ENCODE data around the gene SLC25A14. TPM values are rescaled to one million over a fixed set of nuclear protein-coding genes. Genes with fewer than 3 reads are reported as not detected.

SLC25A14 gene
- total RNA-seq, 1 donor from 2014 or later: 8.0 TPM

- DNase-seq (no peak), ATAC-seq (no peak)
- Histone ChIP-seq H3K36me3 (no peaks in the 10 kb centered on the region), H3K9me3 (no peaks in the 10 kb centered on the region), H3K4me1 (no peaks in the 10 kb centered on the region), H3K27ac (no peak overlapping the region), H3K27me3 (no peaks in the 10 kb centered on the region), H3K4me3 (no peak overlapping the region)
- no peak for TF ChIP-seq CTCF (IDR thresholded peaks at IDR 0.05)
- intact Hi-C loops (cut with DNase I): no loop called here
Measured at GRCh38 chrX:130386408-130386808, 46.7 kb downstream of the SLC25A14 start.

- Histone ChIP-seq H3K4me3 (no peak overlapping the region), H3K4me1 (no peaks in the 10 kb centered on the region), H3K27me3 (no peaks in the 10 kb centered on the region), H3K9me3 (no peaks in the 10 kb centered on the region), H3K27ac (no peak overlapping the region), H3K36me3 (no peaks in the 10 kb centered on the region)
- ATAC-seq (peak; percentile 70), DNase-seq (no peak)
- peak; percentile 56 for TF ChIP-seq CTCF (IDR thresholded peaks at IDR 0.05)
- intact Hi-C loops (cut with DNase I): no loop called here
Measured at GRCh38 chrX:130393451-130394074, 53.8 kb downstream of the SLC25A14 start.

- intact Hi-C loops (cut with DNase I): no loop called here
- H3K4me1 ChIP-seq: no peaks in the 10 kb centered on the region
- no peak for TF ChIP-seq CTCF (IDR thresholded peaks at IDR 0.05)
- H3K27me3 ChIP-seq: no peaks in the 10 kb centered on the region
- H3K9me3 ChIP-seq: no peaks in the 10 kb centered on the region
- no peak overlapping the region for H3K27ac ChIP-seq
- H3K4me3 ChIP-seq: no peak overlapping the region
- no peaks in the 10 kb centered on the region for H3K36me3 ChIP-seq
- DNase-seq (no peak), ATAC-seq (no peak)
Measured at GRCh38 chrX:130395341-130395740, 55.6 kb downstream of the SLC25A14 start.

- Histone ChIP-seq H3K36me3 (no peaks in the 10 kb centered on the region), H3K9me3 (no peaks in the 10 kb centered on the region), H3K4me3 (peak within 1 kb of the TSS; percentile 71), H3K27ac (peak within 1 kb of the TSS; percentile 81), H3K27me3 (no peaks in the 10 kb centered on the region), H3K4me1 (no peaks in the 10 kb centered on the region)
- intact Hi-C loops (cut with DNase I): no loop called here
- DNase-seq: peak; percentile 89
- peak; percentile 99 for ATAC-seq
- no peak for TF ChIP-seq CTCF (IDR thresholded peaks at IDR 0.05)
Measured at GRCh38 chrX:130401415-130402207, 61.9 kb downstream of the SLC25A14 start, which contains the start of gene RBMX2. Gene RBMX2, plus strand, starts transcription at chrX:130401987. Its CDS starts 46 bp downstream, at chrX:130402033.

GRCh38 chrX:130402208-130402684 lies 62.5 kb downstream of the SLC25A14 start:
- ATAC-seq: no peak
- H3K4me1 ChIP-seq: no peaks in the 10 kb centered on the region

More at GRCh38 chrX:130402208-130402684, 62.5 kb downstream of the SLC25A14 start:
- Histone ChIP-seq H3K36me3 (no peaks in the 10 kb centered on the region), H3K9me3 (no peaks in the 10 kb centered on the region), H3K4me3 (peak overlapping the region; percentile 71), H3K27me3 (no peaks in the 10 kb centered on the region), H3K27ac (peak overlapping the region; percentile 81)
- intact Hi-C loops (cut with DNase I): no loop called here
- DNase-seq: no peak
- TF ChIP-seq CTCF (IDR thresholded peaks at IDR 0.05): no peak
